BLaER1 treated with 17β-estradiol and CSF1 and Interleukin-3, amounts not matched to agents 10 nM and 100 nM (cell line): ENCODE measurements around the gene KRT33A.
"Not testable (repeated sequence)": the region's sequence is repeated elsewhere in the genome, so short reads cannot be mapped to it uniquely, and the experiment has no call there.

ENCODE experiments used
- H3K27ac ChIP-seq, 11 experiments: shearing (Covaris generic); formaldehyde crosslinking; 2 replicates each; pipeline ENCODE4 v1.8.1; 2022
- H3K27me3 ChIP-seq, 11 experiments: shearing (Covaris generic); formaldehyde crosslinking; 2 replicates each; pipeline ENCODE4 v1.8.1; 2022
- H3K36me3 ChIP-seq, 11 experiments: shearing (Covaris generic); formaldehyde crosslinking; 2 replicates each; pipeline ENCODE4 v1.8.1; 2022
- H3K4me1 ChIP-seq, 10 experiments: shearing (Covaris generic); formaldehyde crosslinking; 2 replicates each; pipeline ENCODE4 v1.8.1; 2022
- H3K4me2 ChIP-seq, 11 experiments: shearing (Covaris generic); formaldehyde crosslinking; 2 replicates each; pipeline ENCODE4 v1.8.1; 2022
- H3K4me3 ChIP-seq, 10 experiments: shearing (Covaris generic); formaldehyde crosslinking; 2 replicates each; pipeline ENCODE4 v1.8.1; 2022
- H3K9ac ChIP-seq, 11 experiments: shearing (Covaris generic); formaldehyde crosslinking; 2 replicates each; pipeline ENCODE4 v1.8.1; 2022
- H3K9me3 ChIP-seq, 11 experiments: shearing (Covaris generic); formaldehyde crosslinking; replicated peaks in 1 of 11; 2 replicates each; pipeline ENCODE4 v1.8.1; 2022
- H4K20me1 ChIP-seq, 11 experiments: shearing (Covaris generic); formaldehyde crosslinking; 2 replicates each; pipeline ENCODE4 v1.8.1; 2022
- Cebpa-rat ChIP-seq, 11 experiments: shearing (Covaris generic); IDR thresholded peaks; 2 replicates each; pipeline ENCODE4 v1.8.1; 2022

KRT33A gene

DNA sequence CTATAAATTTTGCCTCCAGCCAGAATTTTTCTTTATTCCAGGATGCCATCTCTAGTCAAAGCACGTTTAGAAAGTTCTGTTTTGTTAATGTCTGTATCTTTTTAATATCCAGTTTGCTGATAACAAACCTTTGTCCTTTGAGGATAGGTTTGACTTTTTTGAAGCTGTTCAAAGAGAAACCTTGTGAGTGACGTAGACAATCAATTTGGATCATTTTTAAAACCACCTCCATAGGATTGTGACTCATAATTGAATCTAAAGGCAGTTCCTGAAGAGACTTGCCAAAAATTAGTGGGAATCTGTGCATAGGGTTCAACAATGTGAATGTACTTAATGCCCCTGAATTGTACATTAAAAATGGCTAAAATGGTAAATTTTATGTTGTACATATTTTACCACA is 40.9 kb upstream of the KRT33A start:
- peaks cover 0 to 4% (median 0%) of the 10 kb centered on the region in 10 experiments; a peak in 6 of 20 replicates for H3K4me1 ChIP-seq
- no peaks in the 10 kb centered on the region for H3K27me3 ChIP-seq
- H3K27ac ChIP-seq = no peak overlapping the region
- no peak overlapping the region for H3K9ac ChIP-seq
- H3K36me3 ChIP-seq = no peaks in the 10 kb centered on the region
- no peaks in the 10 kb centered on the region for H4K20me1 ChIP-seq
- no peak overlapping the region for H3K4me3 ChIP-seq
- H3K4me2 ChIP-seq = no peak overlapping the region
- H3K9me3 ChIP-seq = peaks cover 12 to 16% (median 14%) of the 10 kb centered on the region in 11 experiments
- no peak for TF ChIP-seq Cebpa-rat (IDR thresholded peaks at IDR 0.05)

GRCh38 chr17:41390411-41390938 is 39.8 kb upstream of the KRT33A start:
- H3K9me3 ChIP-seq = peaks cover 18 to 25% (median 20%) of the 10 kb centered on the region in 11 experiments
- H3K4me2 ChIP-seq = no peak overlapping the region
- H3K4me1 ChIP-seq = no peaks in the 10 kb centered on the region
- no peak overlapping the region for H3K27ac ChIP-seq
- no peak overlapping the region for H3K4me3 ChIP-seq
- no peak overlapping the region for H3K9ac ChIP-seq
- H4K20me1 ChIP-seq = no peaks in the 10 kb centered on the region
- TF ChIP-seq Cebpa-rat (IDR thresholded peaks at IDR 0.05) = no peak
- no peaks in the 10 kb centered on the region for H3K36me3 ChIP-seq
- no peaks in the 10 kb centered on the region for H3K27me3 ChIP-seq

DNA sequence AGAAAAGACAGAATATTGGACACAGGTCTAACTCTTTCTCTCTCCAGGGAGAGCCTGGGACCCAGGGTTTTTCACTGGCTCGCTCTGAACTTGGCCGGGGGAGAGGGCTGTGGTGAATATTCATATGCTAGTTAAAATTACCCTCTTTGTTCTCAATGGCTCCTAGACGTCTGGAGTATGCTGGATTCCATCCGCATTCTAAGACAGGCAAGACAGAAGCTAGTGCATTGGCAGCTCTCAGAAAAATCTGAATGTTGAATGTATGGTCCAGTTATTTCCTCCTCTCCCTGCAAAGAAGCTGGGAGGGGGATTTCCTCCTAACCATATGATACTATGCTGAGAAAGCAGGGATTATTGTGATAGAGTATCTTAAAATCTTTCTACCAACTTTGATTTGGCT is 37.0 kb upstream of the KRT33A start:
- H3K27ac ChIP-seq = no peak overlapping the region
- no peaks in the 10 kb centered on the region for H3K27me3 ChIP-seq
- no peak for TF ChIP-seq Cebpa-rat (IDR thresholded peaks at IDR 0.05)
- H3K36me3 ChIP-seq = no peaks in the 10 kb centered on the region
- no peaks in the 10 kb centered on the region for H3K4me1 ChIP-seq
- H3K4me3 ChIP-seq = no peak overlapping the region
- no peak overlapping the region for H3K4me2 ChIP-seq
- H3K9me3 ChIP-seq = peaks cover 18 to 25% (median 20%) of the 10 kb centered on the region in 11 experiments
- H3K9ac ChIP-seq = no peak overlapping the region
- no peaks in the 10 kb centered on the region for H4K20me1 ChIP-seq

DNA sequence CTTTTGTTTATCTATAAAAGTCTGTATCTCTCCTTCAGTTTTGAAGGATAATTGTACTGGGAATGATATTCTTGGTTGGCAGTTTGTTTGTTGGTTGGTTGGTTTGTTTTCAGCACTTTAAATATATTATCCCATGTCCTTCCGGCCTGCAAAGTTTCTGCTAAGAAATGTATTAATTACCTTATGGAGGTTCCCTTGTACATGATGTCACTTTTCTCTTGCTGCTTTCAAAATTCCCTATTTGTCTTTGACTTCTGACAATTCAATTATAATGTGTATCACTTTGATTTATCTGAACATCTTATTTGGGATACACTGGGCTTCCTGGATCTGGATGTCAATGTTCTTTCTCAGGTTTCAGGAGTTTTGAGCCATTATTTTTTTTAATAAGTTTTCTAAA is 35.6 kb upstream of the KRT33A start:
- Histone ChIP-seq H3K27me3 (no peaks in the 10 kb centered on the region), H3K4me3 (no peak overlapping the region), H3K27ac (no peak overlapping the region), H3K4me1 (peaks cover 0 to 4% (median 0%) of the 10 kb centered on the region in 10 experiments; a peak in 1 of 20 replicates), H4K20me1 (no peaks in the 10 kb centered on the region), H3K9ac (no peak overlapping the region), H3K4me2 (no peak overlapping the region), H3K36me3 (no peaks in the 10 kb centered on the region), H3K9me3 (peaks cover 18 to 25% (median 20%) of the 10 kb centered on the region in 11 experiments)
- TF ChIP-seq Cebpa-rat (IDR thresholded peaks at IDR 0.05) = no peak

DNA sequence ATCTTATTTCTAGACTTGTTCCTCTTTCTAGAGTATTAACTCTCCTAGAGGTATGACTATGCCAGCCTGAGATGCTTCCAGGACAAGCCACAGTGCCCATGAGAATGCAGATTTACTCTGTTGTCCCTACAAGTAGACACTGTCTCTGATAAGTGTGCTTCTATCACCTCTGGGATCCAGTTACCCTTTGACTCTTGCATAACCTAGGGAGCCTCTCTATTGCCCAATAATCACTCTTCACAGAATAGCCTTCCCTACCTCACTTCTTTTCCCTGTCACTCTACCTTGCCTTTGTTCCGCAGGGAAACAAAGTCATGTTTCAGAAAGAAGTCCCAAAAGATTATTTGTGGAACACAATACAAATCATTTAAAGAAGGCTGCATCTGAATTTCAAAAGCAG is 33.1 kb upstream of the KRT33A start:
- no peak overlapping the region for H3K9ac ChIP-seq
- no peak for TF ChIP-seq Cebpa-rat (IDR thresholded peaks at IDR 0.05)
- no peak overlapping the region for H3K4me3 ChIP-seq
- no peaks in the 10 kb centered on the region for H3K27me3 ChIP-seq
- peaks cover 18 to 26% (median 21%) of the 10 kb centered on the region in 11 experiments for H3K9me3 ChIP-seq
- no peaks in the 10 kb centered on the region for H4K20me1 ChIP-seq
- H3K36me3 ChIP-seq = no peaks in the 10 kb centered on the region
- no peak overlapping the region for H3K4me2 ChIP-seq
- peaks cover 0 to 6% (median 0%) of the 10 kb centered on the region in 10 experiments; a peak in 1 of 20 replicates for H3K4me1 ChIP-seq
- no peak overlapping the region for H3K27ac ChIP-seq

GRCh38 chr17:41382394-41382793 is 31.8 kb upstream of the KRT33A start:
- no peak overlapping the region for H3K4me2 ChIP-seq
- H3K27me3 ChIP-seq = no peaks in the 10 kb centered on the region
- H3K9me3 ChIP-seq = peaks cover 13 to 21% (median 15%) of the 10 kb centered on the region in 11 experiments
- H3K27ac ChIP-seq = no peak overlapping the region
- H3K36me3 ChIP-seq = no peaks in the 10 kb centered on the region
- H4K20me1 ChIP-seq = no peaks in the 10 kb centered on the region
- TF ChIP-seq Cebpa-rat (IDR thresholded peaks at IDR 0.05) = no peak
- no peak overlapping the region for H3K9ac ChIP-seq
- H3K4me1 ChIP-seq = peaks cover 0 to 6% (median 0%) of the 10 kb centered on the region in 10 experiments; a peak in 4 of 20 replicates
- H3K4me3 ChIP-seq = no peak overlapping the region

GRCh38 chr17:41381943-41382342 is 31.3 kb upstream of the KRT33A start, which contains the start of gene KRT34:
Gene KRT34 (minus strand): TSS chr17:41382306. CDS start chr17:41382246, 60 bp downstream.
- H4K20me1 ChIP-seq, H3K36me3 ChIP-seq, H3K4me3 ChIP-seq, H3K4me1 ChIP-seq, H3K27me3 ChIP-seq, H3K9ac ChIP-seq, H3K27ac ChIP-seq: not testable (repeated sequence)
- peaks cover 9 to 16% (median 10%) of the 10 kb centered on the region in 11 experiments for H3K9me3 ChIP-seq
- H3K4me2 ChIP-seq = peak within 1 kb of the TSS in 1 of 11 experiments; percentile 34; a peak in 1 of 22 replicates

DNA sequence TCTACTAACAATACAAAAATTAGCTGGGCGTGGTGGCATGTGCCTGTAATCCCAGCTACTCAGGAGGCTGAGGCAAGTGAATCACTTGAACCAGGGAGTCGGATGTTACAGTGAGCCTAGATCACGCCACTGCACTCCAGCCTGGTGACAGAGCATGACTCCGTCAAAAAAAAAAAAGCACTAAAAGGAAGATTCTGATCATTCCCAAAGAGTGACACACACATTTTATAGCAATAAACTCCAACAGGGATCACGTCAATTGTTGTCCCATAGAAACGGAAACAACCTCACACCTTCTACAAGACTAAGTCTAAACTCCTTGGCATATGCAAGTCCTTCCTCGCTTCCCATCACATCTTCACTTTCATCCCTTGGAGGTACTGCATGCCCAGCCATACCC is 29.5 kb upstream of the KRT33A start:
- H3K27me3 ChIP-seq, H3K27ac ChIP-seq, H3K4me2 ChIP-seq, H3K36me3 ChIP-seq, H3K9me3 ChIP-seq, H3K4me3 ChIP-seq, H3K9ac ChIP-seq, H4K20me1 ChIP-seq, H3K4me1 ChIP-seq: not testable (repeated sequence)

- Histone ChIP-seq H4K20me1 (no peaks in the 10 kb centered on the region), H3K4me1 (peaks cover 0 to 6% (median 0%) of the 10 kb centered on the region in 10 experiments; a peak in 4 of 20 replicates), H3K36me3 (no peaks in the 10 kb centered on the region), H3K27me3 (no peaks in the 10 kb centered on the region), H3K27ac (no peak overlapping the region), H3K9ac (no peak overlapping the region), H3K9me3 (peaks cover 0 to 6% (median 0%) of the 10 kb centered on the region in 11 experiments; a peak in 2 of 22 replicates), H3K4me2 (peak overlapping the region in 3 of 11 experiments; percentile 1 to 15 (median 3); a peak in 1 of 22 replicates), H3K4me3 (no peak overlapping the region)
- TF ChIP-seq Cebpa-rat (IDR thresholded peaks at IDR 0.05) = no peak
These were observed 26.9 kb upstream of the KRT33A start for GRCh38 chr17:41377546-41377945.

GRCh38 chr17:41369713-41370112 is 19.1 kb upstream of the KRT33A start, which contains the start of gene KRT33B:
Gene KRT33B (minus strand): TSS chr17:41369813. CDS start chr17:41369750, 63 bp downstream.
- Histone ChIP-seq H3K36me3 (no peaks in the 10 kb centered on the region), H3K9ac (no peak within 1 kb of the TSS), H3K27me3 (no peaks in the 10 kb centered on the region), H3K9me3 (0 out of 22 replicates have a peak, but pooled peaks cover 0 to 6% (median 0%) of the 10 kb centered on the region in 11 experiments), H3K4me1 (no peaks in the 10 kb centered on the region), H4K20me1 (no peaks in the 10 kb centered on the region), H3K4me2 (no peak within 1 kb of the TSS), H3K4me3 (no peak within 1 kb of the TSS), H3K27ac (no peak within 1 kb of the TSS)
- no peak for TF ChIP-seq Cebpa-rat (IDR thresholded peaks at IDR 0.05)
